ENCODE data around the gene HSPB1. TPM values are rescaled to one million over a fixed set of nuclear protein-coding genes. Genes with fewer than 3 reads are reported as not detected.
A peak's percentile ranks its signal among the peaks of the same experiment; 100 is the strongest.

HSPB1 gene
- total and polyA plus RNA-seq, 2 of the 13 experiments (the other 11 are each of a cell fraction or from before 2014, with no cell fraction given), result 21.0 to 38.6 TPM

DNA sequence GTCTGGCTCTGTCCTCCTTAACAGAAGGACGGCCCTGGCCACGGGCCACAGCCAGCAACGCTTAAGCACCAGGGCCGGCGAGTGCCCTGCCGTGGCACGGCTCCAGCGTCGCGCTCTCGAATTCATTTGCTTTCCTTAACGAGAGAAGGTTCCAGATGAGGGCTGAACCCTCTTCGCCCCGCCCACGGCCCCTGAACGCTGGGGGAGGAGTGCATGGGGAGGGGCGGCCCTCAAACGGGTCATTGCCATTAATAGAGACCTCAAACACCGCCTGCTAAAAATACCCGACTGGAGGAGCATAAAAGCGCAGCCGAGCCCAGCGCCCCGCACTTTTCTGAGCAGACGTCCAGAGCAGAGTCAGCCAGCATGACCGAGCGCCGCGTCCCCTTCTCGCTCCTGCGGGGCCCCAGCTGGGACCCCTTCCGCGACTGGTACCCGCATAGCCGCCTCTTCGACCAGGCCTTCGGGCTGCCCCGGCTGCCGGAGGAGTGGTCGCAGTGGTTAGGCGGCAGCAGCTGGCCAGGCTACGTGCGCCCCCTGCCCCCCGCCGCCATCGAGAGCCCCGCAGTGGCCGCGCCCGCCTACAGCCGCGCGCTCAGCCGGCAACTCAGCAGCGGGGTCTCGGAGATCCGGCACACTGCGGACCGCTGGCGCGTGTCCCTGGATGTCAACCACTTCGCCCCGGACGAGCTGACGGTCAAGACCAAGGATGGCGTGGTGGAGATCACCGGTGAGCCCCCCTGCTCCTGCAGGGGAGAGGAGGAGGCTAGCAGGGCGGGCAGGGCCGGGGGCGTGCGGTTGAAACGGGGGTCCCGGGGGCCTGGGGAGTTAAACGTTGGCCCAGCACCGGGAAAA, at the start of gene HSPB1 (continued):
- TF ChIP-seq POLR2AphosphoS5 (IDR thresholded peaks at IDR 0.05; ENCODE audit: low read depth, low read length), result no peak; the same call in 1 of the 2 replicates
- TF ChIP-seq ZNF280D (CRISPR knock-in tag; IDR thresholded peaks at IDR 0.05), result 0 out of 2 replicates have a peak, but pooled peaks have one; percentile 15
- no peak for TF ChIP-seq JUNB (CRISPR knock-in tag; IDR thresholded peaks at IDR 0.05; ENCODE audit: borderline replicate concordance)
- TF ChIP-seq MTF1 (CRISPR knock-in tag; IDR thresholded peaks at IDR 0.05), result no peak
- TF ChIP-seq CCDC6 (CRISPR knock-in tag; IDR thresholded peaks at IDR 0.05), result peak; percentile 33
- TF ChIP-seq YEATS4 (CRISPR knock-in tag; IDR thresholded peaks at IDR 0.05; ENCODE audit: borderline replicate concordance), result peak; percentile 18; the same call in 1 of the 2 replicates
- TF ChIP-seq, protein P1, sequence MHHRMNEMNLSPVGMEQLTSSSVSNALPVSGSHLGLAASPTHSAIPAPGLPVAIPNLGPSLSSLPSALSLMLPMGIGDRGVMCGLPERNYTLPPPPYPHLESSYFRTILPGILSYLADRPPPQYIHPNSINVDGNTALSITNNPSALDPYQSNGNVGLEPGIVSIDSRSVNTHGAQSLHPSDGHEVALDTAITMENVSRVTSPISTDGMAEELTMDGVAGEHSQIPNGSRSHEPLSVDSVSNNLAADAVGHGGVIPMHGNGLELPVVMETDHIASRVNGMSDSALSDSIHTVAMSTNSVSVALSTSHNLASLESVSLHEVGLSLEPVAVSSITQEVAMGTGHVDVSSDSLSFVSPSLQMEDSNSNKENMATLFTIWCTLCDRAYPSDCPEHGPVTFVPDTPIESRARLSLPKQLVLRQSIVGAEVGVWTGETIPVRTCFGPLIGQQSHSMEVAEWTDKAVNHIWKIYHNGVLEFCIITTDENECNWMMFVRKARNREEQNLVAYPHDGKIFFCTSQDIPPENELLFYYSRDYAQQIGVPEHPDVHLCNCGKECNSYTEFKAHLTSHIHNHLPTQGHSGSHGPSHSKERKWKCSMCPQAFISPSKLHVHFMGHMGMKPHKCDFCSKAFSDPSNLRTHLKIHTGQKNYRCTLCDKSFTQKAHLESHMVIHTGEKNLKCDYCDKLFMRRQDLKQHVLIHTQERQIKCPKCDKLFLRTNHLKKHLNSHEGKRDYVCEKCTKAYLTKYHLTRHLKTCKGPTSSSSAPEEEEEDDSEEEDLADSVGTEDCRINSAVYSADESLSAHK (CRISPR knock-in tag; IDR thresholded peaks at IDR 0.05; ENCODE audit: borderline replicate concordance), result no peak
- TF ChIP-seq HNRNPLL (IDR thresholded peaks at IDR 0.05; ENCODE audit: low read depth, low read length, poor library complexity, severe bottlenecking), result peak; percentile 78
- TF ChIP-seq, protein P2, sequence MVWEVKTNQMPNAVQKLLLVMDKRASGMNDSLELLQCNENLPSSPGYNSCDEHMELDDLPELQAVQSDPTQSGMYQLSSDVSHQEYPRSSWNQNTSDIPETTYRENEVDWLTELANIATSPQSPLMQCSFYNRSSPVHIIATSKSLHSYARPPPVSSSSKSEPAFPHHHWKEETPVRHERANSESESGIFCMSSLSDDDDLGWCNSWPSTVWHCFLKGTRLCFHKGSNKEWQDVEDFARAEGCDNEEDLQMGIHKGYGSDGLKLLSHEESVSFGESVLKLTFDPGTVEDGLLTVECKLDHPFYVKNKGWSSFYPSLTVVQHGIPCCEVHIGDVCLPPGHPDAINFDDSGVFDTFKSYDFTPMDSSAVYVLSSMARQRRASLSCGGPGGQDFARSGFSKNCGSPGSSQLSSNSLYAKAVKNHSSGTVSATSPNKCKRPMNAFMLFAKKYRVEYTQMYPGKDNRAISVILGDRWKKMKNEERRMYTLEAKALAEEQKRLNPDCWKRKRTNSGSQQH (CRISPR knock-in tag; IDR thresholded peaks at IDR 0.05; ENCODE audit: low read depth), result no peak; the same call in 1 of the 2 replicates
- TF ChIP-seq ZBTB42 (CRISPR knock-in tag; IDR thresholded peaks at IDR 0.05), result no peak
- TF ChIP-seq ZNF362 (CRISPR knock-in tag; IDR thresholded peaks at IDR 0.05; ENCODE audit: borderline replicate concordance), result no peak
- TF ChIP-seq KLF16 (CRISPR knock-in tag; IDR thresholded peaks at IDR 0.05), result peak in 1 of 2 experiments; percentile 39; a peak in 1 of 4 replicates
- 0 out of 2 replicates have a peak, but pooled peaks have one; percentile 42 for TF ChIP-seq ZSCAN29 (CRISPR knock-in tag; conservative IDR thresholded peaks at IDR 0.05)
- TF ChIP-seq FOSL2 (CRISPR knock-in tag; IDR thresholded peaks at IDR 0.05), result peak; percentile 40; the same call in 1 of the 2 replicates
- peak; percentile 42; the same call in 1 of the 2 replicates for TF ChIP-seq ZMYM4 (CRISPR knock-in tag; IDR thresholded peaks at IDR 0.05)
- no peak for TF ChIP-seq RFX1 (IDR thresholded peaks at IDR 0.05)
- no peak for TF ChIP-seq CHCHD3 (CRISPR knock-in tag; IDR thresholded peaks at IDR 0.05)
- no peak for TF ChIP-seq ZNF660 (CRISPR knock-in tag; IDR thresholded peaks at IDR 0.05; ENCODE audit: borderline replicate concordance, low read depth)
- no peak for TF ChIP-seq ZNF264 (CRISPR knock-in tag; IDR thresholded peaks at IDR 0.05)
- TF ChIP-seq ZNF674 (CRISPR knock-in tag; IDR thresholded peaks at IDR 0.05; ENCODE audit: low read depth), result no peak
- TF ChIP-seq MAFK (conservative IDR thresholded peaks at IDR 0.05 in 1 of 2, IDR thresholded peaks at IDR 0.05 in 1 of 2; ENCODE audit: low read length in 2 of 2), result no peak

Data from HepG2 (cell line).